K562 (cell line): ENCODE data around the gene SMARCB1. TPM values are rescaled to one million over a fixed set of nuclear protein-coding genes. Genes with fewer than 3 reads are reported as not detected.
A peak's percentile ranks its signal among the peaks of the same experiment; 100 is the strongest.

Experiments
- CHD1 ChIP-seq: fragments of 200-600 bp; sonication (generic); IDR thresholded peaks from one replicate; pipeline ENCODE4 v1.6.1; 2012; ENCODE audit warnings: mild to moderate bottlenecking, moderate library complexity, low read length, inconsistent platforms
- ESRRB ChIP-seq: fragments of 250-450 bp; sonication (Bioruptor Pico); IDR thresholded peaks from 2 replicates; pipeline ENCODE4 v1.5.0; 2020; ENCODE audit warnings: mild to moderate bottlenecking, moderate library complexity, borderline replicate concordance
- FOXJ2 ChIP-seq: fragments of 200-800 bp; sonication (Bioruptor generic); IDR thresholded peaks from 2 replicates; pipeline ENCODE4 v1.6.1; 2016; ENCODE audit warnings: missing genetic modification characterization, missing compliant biosample characterization
- GABPA ChIP-seq: fragments of 200-800 bp; sonication (Bioruptor generic); conservative IDR thresholded peaks from 2 replicates; pipeline ENCODE4 v1.6.1; 2016; ENCODE audit warnings: low read depth, missing genetic modification characterization, missing compliant biosample characterization
- KDM5B ChIP-seq: fragments of 200-600 bp; sonication (generic); IDR thresholded peaks from 2 replicates; pipeline ENCODE4 v1.6.1; 2012; ENCODE audit warnings: low read depth, mild to moderate bottlenecking, moderate library complexity, low read length, control low read depth, inconsistent platforms; ENCODE audit not compliant: insufficient replicate concordance
- NFIC ChIP-seq: fragments of 450-650 bp; IDR thresholded peaks from 2 replicates; pipeline ENCODE4 v1.6.1; 2017; ENCODE audit warnings: mild to moderate bottlenecking, inconsistent platforms
- PTTG1 ChIP-seq: fragments of 450-650 bp; IDR thresholded peaks from 2 replicates; pipeline ENCODE4 v1.6.1; 2016; ENCODE audit warnings: low read depth, mild to moderate bottlenecking, missing genetic modification characterization, missing compliant biosample characterization
- ZBTB17 ChIP-seq: fragments of 450-650 bp; formaldehyde crosslinking; IDR thresholded peaks from 2 replicates; pipeline ENCODE4 v1.4.0; 2020; ENCODE audit warnings: mild to moderate bottlenecking
- ZNF41 ChIP-seq: fragments of 250-450 bp; sonication (Bioruptor Pico); conservative IDR thresholded peaks from 2 replicates; pipeline ENCODE4 v1.4.0; 2020; ENCODE audit warnings: mild to moderate bottlenecking
- polyA plus RNA-seq, 8 experiments: library from polyadenylated mRNA; depleted of rRNA in 4 of 8; stranded (reverse) in 5 of 8; unstranded in 3 of 8; fragments of >200 nt; fragmentation: Nextera tagmentation in 2 of 8; fragmentation: Illumina TruSeq in 1 of 8; extraction: Ambion mirVana in 2 of 8; extraction: Trizol in 1 of 8; gene quantifications; 2 replicates each; pipeline versions ENCODE4 v1.2.1 to v1.2.3, GENCODE V29; 2011 to 2014; ENCODE audit warnings: inconsistent platforms in 1 of 8, missing spikeins in 1 of 8
- total RNA-seq, 7 experiments: library from RNA; depleted of rRNA in 6 of 7; stranded (reverse); fragments of >200 nt in 6 of 7; fragmentation: Illumina TruSeq in 2 of 7; extraction: Trizol in 2 of 7; gene quantifications; 2 replicates each; pipeline versions ENCODE4 v1.2.1 to v1.2.3, GENCODE V29; 2011 to 2021; ENCODE audit warnings: low replicate concordance in 1 of 7
- TF ChIP-seq, protein P1 (sequence below), 2 experiments: fragments of 450-650 bp; IDR thresholded peaks; 2 replicates each; pipeline ENCODE4 v1.6.1; 2016
- TF ChIP-seq, protein P2 (sequence below): fragments of 450-650 bp; IDR thresholded peaks from 2 replicates; pipeline ENCODE4 v1.7.1; 2018; ENCODE audit warnings: mild to moderate bottlenecking, low read depth; ENCODE audit not compliant: partially characterized antibody
- TF ChIP-seq, protein P3 (sequence below): fragments of 450-650 bp; formaldehyde crosslinking; IDR thresholded peaks from 2 replicates; pipeline ENCODE4 v1.4.0; 2020; ENCODE audit warnings: mild to moderate bottlenecking, moderate library complexity
- TF ChIP-seq, protein P4 (sequence below): fragments of 450-650 bp; IDR thresholded peaks from 2 replicates; pipeline ENCODE4 v1.6.1; 2017; ENCODE audit warnings: antibody characterized with exemption, mild to moderate bottlenecking

The SMARCB1 gene
- total and polyA plus RNA-seq, 9 of the 15 experiments (the other 6 are each of a cell fraction or from before 2014, with no cell fraction given): 1.2 to 113 (median 65.4) TPM

DNA sequence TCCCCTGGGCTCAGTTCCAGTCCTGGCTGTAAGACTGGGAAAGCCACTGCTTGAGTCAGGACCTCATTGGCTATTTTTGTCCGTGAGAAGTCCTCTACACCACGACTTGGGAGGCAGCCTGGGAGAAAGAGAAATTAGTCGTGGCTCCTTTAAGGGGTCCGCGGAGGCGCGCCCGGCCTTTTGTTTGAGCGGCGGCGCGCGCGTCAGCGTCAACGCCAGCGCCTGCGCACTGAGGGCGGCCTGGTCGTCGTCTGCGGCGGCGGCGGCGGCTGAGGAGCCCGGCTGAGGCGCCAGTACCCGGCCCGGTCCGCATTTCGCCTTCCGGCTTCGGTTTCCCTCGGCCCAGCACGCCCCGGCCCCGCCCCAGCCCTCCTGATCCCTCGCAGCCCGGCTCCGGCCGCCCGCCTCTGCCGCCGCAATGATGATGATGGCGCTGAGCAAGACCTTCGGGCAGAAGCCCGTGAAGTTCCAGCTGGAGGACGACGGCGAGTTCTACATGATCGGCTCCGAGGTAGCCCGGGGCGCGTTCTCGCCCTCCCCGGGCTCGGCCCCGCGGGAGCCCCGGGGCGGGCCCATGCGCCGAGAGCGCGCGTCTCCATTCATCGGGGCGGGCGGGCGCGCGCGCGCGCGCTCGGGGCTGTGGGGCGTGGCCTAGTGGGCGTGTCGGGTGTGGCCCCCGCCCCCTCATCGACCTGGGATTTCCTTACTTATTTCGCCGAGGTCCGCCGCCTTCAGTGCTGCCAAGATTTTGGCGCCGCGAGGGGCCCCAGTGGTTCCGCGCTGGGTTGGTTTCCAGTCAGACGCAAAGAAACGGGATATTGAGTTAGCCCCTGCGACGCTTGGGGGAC is at the start of gene SMARCB1 (continued):
- TF ChIP-seq, protein P1, sequence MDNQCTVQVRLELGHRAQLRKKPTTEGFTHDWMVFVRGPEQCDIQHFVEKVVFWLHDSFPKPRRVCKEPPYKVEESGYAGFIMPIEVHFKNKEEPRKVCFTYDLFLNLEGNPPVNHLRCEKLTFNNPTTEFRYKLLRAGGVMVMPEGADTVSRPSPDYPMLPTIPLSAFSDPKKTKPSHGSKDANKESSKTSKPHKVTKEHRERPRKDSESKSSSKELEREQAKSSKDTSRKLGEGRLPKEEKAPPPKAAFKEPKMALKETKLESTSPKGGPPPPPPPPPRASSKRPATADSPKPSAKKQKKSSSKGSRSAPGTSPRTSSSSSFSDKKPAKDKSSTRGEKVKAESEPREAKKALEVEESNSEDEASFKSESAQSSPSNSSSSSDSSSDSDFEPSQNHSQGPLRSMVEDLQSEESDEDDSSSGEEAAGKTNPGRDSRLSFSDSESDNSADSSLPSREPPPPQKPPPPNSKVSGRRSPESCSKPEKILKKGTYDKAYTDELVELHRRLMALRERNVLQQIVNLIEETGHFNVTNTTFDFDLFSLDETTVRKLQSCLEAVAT (IDR thresholded peaks at IDR 0.05): no peak
- TF ChIP-seq GABPA (tag) (peak; percentile 51), PTTG1 (tag) (no peak), CHD1 (peak; percentile 79), ZBTB17 (no peak), NFIC (no peak), FOXJ2 (tag) (peak; percentile 50; the same call in 1 of the 2 replicates), ESRRB (CRISPR knock-in tag) (no peak), ZNF41 (CRISPR knock-in tag) (no peak), KDM5B (peak; percentile 78)
- TF ChIP-seq, protein P2, sequence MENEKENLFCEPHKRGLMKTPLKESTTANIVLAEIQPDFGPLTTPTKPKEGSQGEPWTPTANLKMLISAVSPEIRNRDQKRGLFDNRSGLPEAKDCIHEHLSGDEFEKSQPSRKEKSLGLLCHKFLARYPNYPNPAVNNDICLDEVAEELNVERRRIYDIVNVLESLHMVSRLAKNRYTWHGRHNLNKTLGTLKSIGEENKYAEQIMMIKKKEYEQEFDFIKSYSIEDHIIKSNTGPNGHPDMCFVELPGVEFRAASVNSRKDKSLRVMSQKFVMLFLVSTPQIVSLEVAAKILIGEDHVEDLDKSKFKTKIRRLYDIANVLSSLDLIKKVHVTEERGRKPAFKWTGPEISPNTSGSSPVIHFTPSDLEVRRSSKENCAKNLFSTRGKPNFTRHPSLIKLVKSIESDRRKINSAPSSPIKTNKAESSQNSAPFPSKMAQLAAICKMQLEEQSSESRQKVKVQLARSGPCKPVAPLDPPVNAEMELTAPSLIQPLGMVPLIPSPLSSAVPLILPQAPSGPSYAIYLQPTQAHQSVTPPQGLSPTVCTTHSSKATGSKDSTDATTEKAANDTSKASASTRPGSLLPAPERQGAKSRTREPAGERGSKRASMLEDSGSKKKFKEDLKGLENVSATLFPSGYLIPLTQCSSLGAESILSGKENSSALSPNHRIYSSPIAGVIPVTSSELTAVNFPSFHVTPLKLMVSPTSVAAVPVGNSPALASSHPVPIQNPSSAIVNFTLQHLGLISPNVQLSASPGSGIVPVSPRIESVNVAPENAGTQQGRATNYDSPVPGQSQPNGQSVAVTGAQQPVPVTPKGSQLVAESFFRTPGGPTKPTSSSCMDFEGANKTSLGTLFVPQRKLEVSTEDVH: no peak
- TF ChIP-seq, protein P3, sequence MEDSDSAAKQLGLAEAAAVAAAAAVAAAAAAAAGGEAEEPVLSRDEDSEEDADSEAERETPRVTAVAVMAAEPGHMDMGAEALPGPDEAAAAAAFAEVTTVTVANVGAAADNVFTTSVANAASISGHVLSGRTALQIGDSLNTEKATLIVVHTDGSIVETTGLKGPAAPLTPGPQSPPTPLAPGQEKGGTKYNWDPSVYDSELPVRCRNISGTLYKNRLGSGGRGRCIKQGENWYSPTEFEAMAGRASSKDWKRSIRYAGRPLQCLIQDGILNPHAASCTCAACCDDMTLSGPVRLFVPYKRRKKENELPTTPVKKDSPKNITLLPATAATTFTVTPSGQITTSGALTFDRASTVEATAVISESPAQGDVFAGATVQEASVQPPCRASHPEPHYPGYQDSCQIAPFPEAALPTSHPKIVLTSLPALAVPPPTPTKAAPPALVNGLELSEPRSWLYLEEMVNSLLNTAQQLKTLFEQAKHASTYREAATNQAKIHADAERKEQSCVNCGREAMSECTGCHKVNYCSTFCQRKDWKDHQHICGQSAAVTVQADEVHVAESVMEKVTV (CRISPR knock-in tag): no peak
- TF ChIP-seq, protein P4, sequence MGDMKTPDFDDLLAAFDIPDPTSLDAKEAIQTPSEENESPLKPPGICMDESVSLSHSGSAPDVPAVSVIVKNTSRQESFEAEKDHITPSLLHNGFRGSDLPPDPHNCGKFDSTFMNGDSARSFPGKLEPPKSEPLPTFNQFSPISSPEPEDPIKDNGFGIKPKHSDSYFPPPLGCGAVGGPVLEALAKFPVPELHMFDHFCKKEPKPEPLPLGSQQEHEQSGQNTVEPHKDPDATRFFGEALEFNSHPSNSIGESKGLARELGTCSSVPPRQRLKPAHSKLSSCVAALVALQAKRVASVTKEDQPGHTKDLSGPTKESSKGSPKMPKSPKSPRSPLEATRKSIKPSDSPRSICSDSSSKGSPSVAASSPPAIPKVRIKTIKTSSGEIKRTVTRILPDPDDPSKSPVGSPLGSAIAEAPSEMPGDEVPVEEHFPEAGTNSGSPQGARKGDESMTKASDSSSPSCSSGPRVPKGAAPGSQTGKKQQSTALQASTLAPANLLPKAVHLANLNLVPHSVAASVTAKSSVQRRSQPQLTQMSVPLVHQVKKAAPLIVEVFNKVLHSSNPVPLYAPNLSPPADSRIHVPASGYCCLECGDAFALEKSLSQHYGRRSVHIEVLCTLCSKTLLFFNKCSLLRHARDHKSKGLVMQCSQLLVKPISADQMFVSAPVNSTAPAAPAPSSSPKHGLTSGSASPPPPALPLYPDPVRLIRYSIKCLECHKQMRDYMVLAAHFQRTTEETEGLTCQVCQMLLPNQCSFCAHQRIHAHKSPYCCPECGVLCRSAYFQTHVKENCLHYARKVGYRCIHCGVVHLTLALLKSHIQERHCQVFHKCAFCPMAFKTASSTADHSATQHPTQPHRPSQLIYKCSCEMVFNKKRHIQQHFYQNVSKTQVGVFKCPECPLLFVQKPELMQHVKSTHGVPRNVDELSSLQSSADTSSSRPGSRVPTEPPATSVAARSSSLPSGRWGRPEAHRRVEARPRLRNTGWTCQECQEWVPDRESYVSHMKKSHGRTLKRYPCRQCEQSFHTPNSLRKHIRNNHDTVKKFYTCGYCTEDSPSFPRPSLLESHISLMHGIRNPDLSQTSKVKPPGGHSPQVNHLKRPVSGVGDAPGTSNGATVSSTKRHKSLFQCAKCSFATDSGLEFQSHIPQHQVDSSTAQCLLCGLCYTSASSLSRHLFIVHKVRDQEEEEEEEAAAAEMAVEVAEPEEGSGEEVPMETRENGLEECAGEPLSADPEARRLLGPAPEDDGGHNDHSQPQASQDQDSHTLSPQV: no peak
